GM21528 (cell line): ENCODE data around the gene CA4.

ENCODE experiments used
- ATAC-seq: cut with Tn5 transposase; IDR thresholded peaks from one replicate; pipeline ENCODE4 v1.9.1; 2021; ENCODE audit warnings: mild to moderate bottlenecking, moderate library complexity; ENCODE audit not compliant: unreplicated experiment, low FRiP score

The CA4 gene

DNA sequence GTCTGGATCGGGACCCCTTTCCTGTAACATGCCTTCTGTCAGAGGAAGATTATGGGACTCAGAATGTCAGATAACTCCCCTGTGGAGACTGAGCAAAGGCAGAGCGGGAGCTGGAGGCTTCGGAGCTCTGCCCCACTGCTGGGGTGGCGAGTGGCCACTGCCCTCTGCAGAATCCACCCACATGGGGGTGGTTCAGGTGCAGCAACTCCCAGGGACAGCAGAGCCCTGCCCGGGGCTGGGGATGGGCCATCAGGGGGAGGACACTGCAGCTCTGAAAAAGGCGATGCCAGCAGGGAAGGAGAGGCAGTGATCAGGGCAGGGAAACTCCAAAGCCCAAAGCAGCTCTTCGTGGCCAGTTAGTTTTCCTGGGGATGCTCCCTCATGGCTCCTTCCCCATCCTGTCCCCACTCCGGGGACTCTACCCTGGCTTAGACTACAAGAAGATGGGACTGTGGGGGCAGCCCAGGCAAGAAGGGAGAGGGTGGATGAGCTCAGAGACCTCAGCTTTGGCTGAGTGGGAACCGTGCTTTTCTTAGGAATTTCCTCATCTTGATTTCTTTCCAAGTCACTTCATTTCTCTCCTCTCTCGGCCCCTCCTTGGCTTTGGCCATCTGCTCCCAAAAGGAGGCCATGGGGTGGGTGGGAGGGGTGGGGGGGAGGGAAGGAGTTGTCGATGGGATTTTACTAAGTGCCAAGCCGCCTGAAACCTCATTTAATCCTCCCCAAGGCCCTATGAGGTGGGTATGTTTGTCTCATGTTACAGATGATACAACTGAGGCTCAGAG is 4.0 kb downstream of the CA4 start:
- no peak for ATAC-seq

- no peak for ATAC-seq
These were observed 5.0 kb downstream of the CA4 start for GRCh38 chr17:60154616-60155426.

GRCh38 chr17:60155427-60155814 is 5.6 kb downstream of the CA4 start:
- ATAC-seq = no peak

DNA sequence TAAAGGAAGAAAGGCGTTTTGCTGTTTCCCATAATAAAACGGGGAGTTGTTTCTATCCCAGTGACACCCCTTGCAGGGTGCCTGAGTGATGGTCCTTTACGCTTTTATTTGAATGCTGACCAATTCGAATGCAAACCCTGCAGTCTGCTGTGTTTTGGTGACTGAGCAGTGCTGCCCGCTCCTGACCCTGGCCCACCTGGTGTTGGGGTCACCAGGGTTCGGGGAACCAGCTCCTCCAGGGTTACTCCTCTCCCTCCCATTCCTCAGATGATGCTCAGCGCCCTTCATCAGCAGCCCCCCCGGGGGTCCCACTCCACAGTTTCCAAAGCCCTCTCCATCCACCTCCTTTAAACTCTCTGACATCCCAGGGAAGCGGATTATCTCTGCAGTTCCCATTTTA is 6.0 kb downstream of the CA4 start:
- no peak for ATAC-seq

- ATAC-seq = no peak
These were observed 7.0 kb downstream of the CA4 start for GRCh38 chr17:60156746-60157145.

GRCh38 chr17:60157487-60158040 is 7.8 kb downstream of the CA4 start:
- ATAC-seq = no peak

- no peak for ATAC-seq
These were observed 9.1 kb downstream of the CA4 start for GRCh38 chr17:60158751-60159478.

GRCh38 chr17:60159479-60159866 is 9.7 kb downstream of the CA4 start:
- ATAC-seq = no peak

GRCh38 chr17:60160829-60161501 is 11.2 kb downstream of the CA4 start:
- no peak for ATAC-seq

GRCh38 chr17:60161598-60162330 is 12.0 kb downstream of the CA4 start:
- no peak for ATAC-seq

DNA sequence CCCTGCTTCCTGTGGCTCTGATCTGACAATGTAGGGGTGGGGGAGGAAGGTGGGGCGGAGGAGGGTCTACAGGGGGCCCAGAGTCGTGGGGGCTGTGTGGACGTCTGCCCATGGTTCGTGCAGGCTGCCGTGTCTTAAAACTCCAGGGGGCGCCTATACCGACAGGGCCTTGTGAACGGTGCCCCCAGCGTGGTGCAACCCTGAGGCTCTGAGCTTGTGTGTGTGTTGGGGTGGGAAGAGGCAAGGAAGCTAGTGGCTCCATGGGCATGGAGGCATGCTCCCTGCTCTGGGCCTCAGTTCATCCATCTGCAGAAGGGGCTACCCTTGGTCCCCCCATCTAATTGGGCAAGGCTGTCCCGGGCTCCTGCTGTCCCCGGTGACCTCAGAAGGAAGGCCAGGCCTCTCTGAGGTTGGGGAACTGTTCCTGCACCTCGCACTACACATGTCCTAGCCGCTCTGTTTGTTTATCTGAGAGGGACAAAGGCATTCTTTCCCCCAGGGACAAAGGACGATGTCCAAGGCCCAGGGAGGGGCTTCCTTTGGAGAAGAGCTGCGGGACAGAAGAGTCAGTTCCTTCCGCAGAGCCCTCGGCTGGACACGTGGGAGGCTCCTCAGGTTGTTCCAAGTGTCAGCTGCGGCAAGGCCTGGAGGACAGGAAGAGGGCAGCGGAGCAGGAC is 13.5 kb downstream of the CA4 start:
- no peak for ATAC-seq

DNA sequence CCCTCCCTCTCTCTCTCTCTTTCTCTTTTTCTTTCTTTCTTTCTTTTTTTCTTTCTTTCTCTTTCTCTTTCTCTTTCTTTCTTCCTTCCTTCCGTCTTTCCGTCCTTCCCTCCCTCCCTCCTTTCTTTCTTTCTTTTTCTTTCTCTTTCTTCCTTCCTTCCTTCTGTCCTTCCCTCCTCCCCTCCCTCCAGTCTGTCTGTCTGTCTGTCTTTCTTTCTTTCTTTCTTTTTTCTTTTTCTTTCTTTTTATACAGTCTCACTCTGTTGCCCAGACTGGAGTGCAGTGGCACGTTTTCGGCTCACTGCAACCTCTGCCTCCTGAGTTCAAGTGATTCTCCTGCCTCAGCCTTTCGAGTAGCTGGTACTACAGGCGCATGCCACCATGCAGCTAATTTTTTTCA is 14.4 kb downstream of the CA4 start:
- no peak for ATAC-seq

DNA sequence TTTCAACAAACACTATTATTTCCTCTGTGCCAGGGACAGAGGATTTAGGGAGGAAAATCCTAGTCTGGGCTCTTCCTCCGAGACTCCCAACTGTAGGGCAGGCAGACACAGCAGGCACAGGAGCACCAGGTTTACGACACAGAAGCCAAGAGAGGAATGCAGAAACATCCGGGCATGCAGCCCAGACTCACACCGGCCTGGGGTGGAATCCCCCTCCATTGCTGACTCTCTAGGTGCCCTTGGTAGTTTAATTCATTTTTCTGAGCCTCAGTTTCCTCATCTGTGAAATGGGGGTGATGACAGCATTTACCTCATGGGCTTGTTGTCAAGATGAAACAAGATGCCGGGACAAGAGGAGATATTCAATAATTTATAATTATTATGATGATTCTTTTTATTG is 14.9 kb downstream of the CA4 start:
- no peak for ATAC-seq

GRCh38 chr17:60165223-60165622 is 15.4 kb downstream of the CA4 start:
- no peak for ATAC-seq

GRCh38 chr17:60165971-60166370 is 16.2 kb downstream of the CA4 start:
- ATAC-seq = no peak

GRCh38 chr17:60167065-60167741 is 17.4 kb downstream of the CA4 start:
- ATAC-seq = no peak

DNA sequence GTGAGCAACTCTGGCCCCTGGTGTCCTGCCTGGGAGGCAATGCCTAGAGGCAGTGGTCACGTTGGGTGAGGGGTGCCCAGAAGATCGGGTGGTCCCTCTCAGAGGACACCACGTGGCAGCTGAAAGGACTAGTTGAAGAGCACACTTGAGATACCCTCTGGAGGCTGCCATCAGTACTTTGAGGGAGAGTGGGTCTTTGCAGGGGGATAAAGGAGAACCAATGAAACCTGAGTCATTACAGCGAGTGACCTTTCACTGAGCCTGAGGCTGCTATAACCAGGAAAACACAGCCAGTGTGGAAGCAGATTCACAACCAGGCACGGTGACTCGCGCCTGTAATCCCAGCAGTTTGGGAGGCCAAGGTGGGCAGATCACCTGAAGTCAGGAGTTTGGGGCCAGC is 18.9 kb downstream of the CA4 start:
- ATAC-seq = no peak

- no peak for ATAC-seq
These were observed 20.4 kb downstream of the CA4 start for GRCh38 chr17:60169921-60170817.
